H1 (cell line): Measurements from ENCODE around the gene WDR3. TPM values are rescaled to one million over a fixed set of nuclear protein-coding genes. Genes with fewer than 3 reads are reported as not detected.

Experiments
- CTCF ChIA-PET: fragments of 300-600 bp; sonication (Branson Sonifier 250); formaldehyde crosslinking; loops from one replicate; lab custom pipeline; 2021; ENCODE audit not compliant: partially characterized antibody; lab: Charles Lee
- POLR2A ChIA-PET: fragments of 300-600 bp; sonication (Branson Sonifier 250); formaldehyde crosslinking; loops from one replicate; lab custom pipeline; 2021; ENCODE audit warnings: inconsistent platforms; ENCODE audit not compliant: partially characterized antibody; lab: Charles Lee
- DNase-seq, 2 experiments: peaks; one replicate each; pipeline versions ENCODE4 v3.0.0 to v3.0.0-alpha.2; 2010 to 2022; ENCODE audit warnings: low spot score in 2 of 2, low read depth in 1 of 2, mixed read lengths in 1 of 2
- FAIRE-seq: peaks from 2 replicates; lab custom pipeline; 2011; peaks lifted over from hg19 to GRCh38; lab: Jason Lieb, UNC
- H2AFZ ChIP-seq: 2 replicates; pipeline ENCODE4 v1.8.1; 2012; ENCODE audit warnings: low read length, inconsistent platforms
- H2AK5ac ChIP-seq: 2 replicates; pipeline ENCODE4 v1.6.1; 2013; ENCODE audit warnings: low read depth, low read length
- H2BK120ac ChIP-seq: replicated peaks from 2 replicates; pipeline ENCODE3; 2013; ENCODE audit warnings: low read depth, low read length, inconsistent platforms
- H2BK12ac ChIP-seq: 2 replicates; pipeline ENCODE4 v1.6.1; 2013; ENCODE audit warnings: low read depth, low read length
- H2BK15ac ChIP-seq: 2 replicates; pipeline ENCODE4 v1.6.1; 2013; ENCODE audit warnings: low read length
- H2BK20ac ChIP-seq: 2 replicates; pipeline ENCODE4 v1.6.1; 2013; ENCODE audit warnings: low read length
- H2BK5ac ChIP-seq: 2 replicates; pipeline ENCODE4 v1.6.1; 2013; ENCODE audit warnings: low read depth, low read length
- H3K14ac ChIP-seq: 2 replicates; pipeline ENCODE4 v1.6.1; 2013; ENCODE audit warnings: inconsistent platforms; ENCODE audit not compliant: insufficient read length
- H3K18ac ChIP-seq: 2 replicates; pipeline ENCODE4 v1.6.1; 2013; ENCODE audit warnings: low read length; ENCODE audit errors: extremely low read depth
- H3K23ac ChIP-seq: 2 replicates; pipeline ENCODE4 v1.6.1; 2013; ENCODE audit warnings: inconsistent platforms; ENCODE audit not compliant: insufficient read length
- H3K23me2 ChIP-seq: 2 replicates; pipeline ENCODE4 v1.6.1; 2013; ENCODE audit warnings: low read depth, low read length
- H3K27ac ChIP-seq: 2 replicates; pipeline ENCODE4 v1.6.1; 2011; ENCODE audit warnings: low read depth, low read length, inconsistent platforms
- H3K27me3 ChIP-seq, 4 experiments: replicated peaks in 1 of 4; 1 replicate in 1 of 4; 2 replicates in 3 of 4; pipeline versions ENCODE4 v1.6.1 to v1.8.1; 2011 to 2013; ENCODE audit warnings: low read length in 3 of 4, mild to moderate bottlenecking in 3 of 4, inconsistent platforms in 2 of 4, mixed read lengths in 2 of 4, moderate library complexity in 1 of 4; ENCODE audit not compliant: control insufficient read depth in 3 of 4, insufficient read depth in 3 of 4; ENCODE audit errors: extremely low read depth in 1 of 4
- H3K36me3 ChIP-seq, 4 experiments: 2 replicates each; pipeline versions ENCODE4 v1.6.1 to v1.8.1; 2011 to 2013; ENCODE audit warnings: mild to moderate bottlenecking in 4 of 4, low read length in 3 of 4, moderate library complexity in 2 of 4, control low read depth in 1 of 4, inconsistent platforms in 1 of 4; ENCODE audit not compliant: insufficient read depth in 4 of 4, control insufficient read depth in 2 of 4
- H3K4ac ChIP-seq: replicated peaks from 2 replicates; pipeline ENCODE3; 2013; ENCODE audit warnings: low read length, low read depth, mixed read lengths, inconsistent platforms; ENCODE audit not compliant: insufficient read length
- H3K4me1 ChIP-seq, 4 experiments: replicated peaks in 1 of 4; 1 replicate in 1 of 4; 2 replicates in 3 of 4; pipeline versions ENCODE4 v1.6.1 to v1.8.1; 2011 to 2013; ENCODE audit warnings: low read length in 3 of 4, inconsistent platforms in 2 of 4, mixed read lengths in 1 of 4; ENCODE audit not compliant: insufficient read depth in 4 of 4, control insufficient read depth in 3 of 4
- H3K4me2 ChIP-seq, 2 experiments: 2 replicates each; pipeline versions ENCODE4 v1.6.1 to v1.8.1; 2011 to 2013; ENCODE audit warnings: low read depth in 2 of 2, low read length in 2 of 2, control low read depth in 1 of 2, inconsistent platforms in 1 of 2, mild to moderate bottlenecking in 1 of 2; ENCODE audit not compliant: insufficient read depth in 1 of 2
- H3K4me3 ChIP-seq, 4 experiments: fragments of 200-600, 300-600 bp in 1 of 4; sonication (generic), shearing (Covaris generic), sonication (Bioruptor Twin) in 1 of 4; 2 replicates each; pipeline versions ENCODE4 v1.5.1 to v1.8.1; 2011 to 2016; ENCODE audit warnings: low read length in 4 of 4, low read depth in 3 of 4, control low read depth in 2 of 4, inconsistent platforms in 2 of 4, mild to moderate bottlenecking in 2 of 4, mixed read lengths in 1 of 4, moderate library complexity in 1 of 4; ENCODE audit not compliant: insufficient read depth in 2 of 4; ENCODE audit errors: extremely low read depth in 1 of 4
- H3K56ac ChIP-seq: replicated peaks from 2 replicates; pipeline ENCODE3; 2013; ENCODE audit warnings: low read depth, mild to moderate bottlenecking, mixed read lengths, low read length, inconsistent platforms; ENCODE audit not compliant: insufficient read length
- H3K79me1 ChIP-seq: 2 replicates; pipeline ENCODE4 v1.6.1; 2013; ENCODE audit warnings: low read depth, low read length, control low read depth
- H3K79me2 ChIP-seq, 2 experiments: 2 replicates each; pipeline versions ENCODE4 v1.6.1 to v1.8.1; 2012 to 2013; ENCODE audit warnings: low read length in 2 of 2, mild to moderate bottlenecking in 2 of 2, inconsistent platforms in 1 of 2; ENCODE audit not compliant: insufficient read depth in 2 of 2, control insufficient read depth in 1 of 2
- H3K9ac ChIP-seq, 4 experiments: replicated peaks in 1 of 4; 1 replicate in 1 of 4; 2 replicates in 3 of 4; pipeline versions ENCODE4 v1.6.1 to v1.8.1; 2011 to 2013; ENCODE audit warnings: low read depth in 3 of 4, low read length in 3 of 4, control low read depth in 2 of 4, mild to moderate bottlenecking in 2 of 4, moderate library complexity in 2 of 4, inconsistent platforms in 1 of 4; ENCODE audit errors: extremely low read depth in 1 of 4
- H3K9me3 ChIP-seq, 2 experiments: 2 replicates each; pipeline versions ENCODE4 v1.6.1 to v1.8.1; 2012 to 2013; ENCODE audit warnings: mild to moderate bottlenecking in 2 of 2, moderate library complexity in 2 of 2, control low read depth in 1 of 2, inconsistent platforms in 1 of 2, low read depth in 1 of 2, low read length in 1 of 2, mixed read lengths in 1 of 2; ENCODE audit not compliant: insufficient read depth in 2 of 2
- H4K20me1 ChIP-seq, 2 experiments: replicated peaks in 1 of 2; 2 replicates each; pipeline versions ENCODE3 to v1.8.1; 2011 to 2013; ENCODE audit warnings: inconsistent platforms in 2 of 2, low read length in 2 of 2, mild to moderate bottlenecking in 1 of 2; ENCODE audit not compliant: insufficient read depth in 2 of 2, control insufficient read depth in 1 of 2
- H4K5ac ChIP-seq: 2 replicates; pipeline ENCODE4 v1.6.1; 2013; ENCODE audit warnings: low read length, low read depth, mixed read lengths, inconsistent platforms; ENCODE audit not compliant: insufficient read length
- H4K8ac ChIP-seq: 2 replicates; pipeline ENCODE4 v1.8.0; 2013; ENCODE audit warnings: mild to moderate bottlenecking, moderate library complexity, low read length, inconsistent platforms; ENCODE audit not compliant: insufficient read depth; ENCODE audit errors: extremely low read depth
- H4K91ac ChIP-seq: replicated peaks from 2 replicates; pipeline ENCODE3; 2013; ENCODE audit warnings: low read length, mixed read lengths, inconsistent platforms; ENCODE audit not compliant: insufficient read length
- CBX5 ChIP-seq: fragments of 300-800, 300-1000 bp; sonication (generic); IDR thresholded peaks from 2 replicates; pipeline ENCODE4 v1.7.1; 2016; ENCODE audit warnings: antibody characterized with exemption, low read length, low read depth
- CBX8 ChIP-seq: fragments of 300-800, 300-1000 bp; sonication (generic); IDR thresholded peaks from 2 replicates; pipeline ENCODE4 v1.7.1; 2016; ENCODE audit warnings: low read depth, low read length, borderline replicate concordance
- TAF1 ChIP-seq: IDR thresholded peaks from 2 replicates; pipeline ENCODE4 v1.6.1; 2011; ENCODE audit warnings: mild to moderate bottlenecking, low read depth, low read length
- TAF7 ChIP-seq: optimal IDR thresholded peaks from 2 replicates; pipeline ENCODE3; 2011; ENCODE audit warnings: low read depth, mild to moderate bottlenecking, inconsistent platforms, low read length, moderate library complexity, borderline replicate concordance
- WGBS, 2 experiments: shearing (Covaris generic) in 1 of 2; methylation state at CpG; one replicate each; pipeline versions ENCODE4 v1.1.6 to v1.1.7; 2013 to 2015; ENCODE audit warnings: low lambda C conversion rate in 2 of 2, mixed read lengths in 2 of 2, inconsistent platforms in 1 of 2, low coverage in 1 of 2, missing lambda C conversion rate in 1 of 2; ENCODE audit not compliant: insufficient replicate concordance in 2 of 2, insufficient coverage in 1 of 2, insufficient read length in 1 of 2; ENCODE audit errors: extremely low coverage in 1 of 2, missing lambda C conversion rate in 1 of 2; 5-methylcytosine and 5-hydroxymethylcytosine counted together
- polyA plus RNA-seq, 7 experiments: library from polyadenylated mRNA; depleted of rRNA in 3 of 7; stranded (reverse) in 5 of 7; unstranded in 2 of 7; fragments of >200 nt in 5 of 7; fragments of 200-250 nt in 2 of 7; gene quantifications; 1 replicate in 5 of 7; 2 replicates in 1 of 7; 4 replicates in 1 of 7; pipeline versions ENCODE4 v1.2.1 to v1.2.3, GENCODE V29; 2011 to 2013; ENCODE audit warnings: missing spikeins in 2 of 7, mixed read lengths in 2 of 7
- total RNA-seq: library from RNA; stranded (reverse); fragmentation: NEBNext Ultra II Directional; extraction: Animal tissue kit (Norgen Biotek cat#: 25700); gene quantifications from 2 replicates; pipeline ENCODE4 v1.2.1, GENCODE V29; 2021

The WDR3 gene
- total and polyA plus RNA-seq, 2 of the 8 experiments (the other 6 are each of a cell fraction or from before 2014, with no cell fraction given): 18.2 to 67.9 TPM

- Histone ChIP-seq H2AK5ac (no peak overlapping the region), H3K4me2 (peak overlapping the region; percentile 73 to 93), H3K4ac (no peak overlapping the region), H3K23ac (no peak overlapping the region), H2BK5ac (no peak overlapping the region), H3K18ac (no peak overlapping the region), H3K14ac (no peak overlapping the region), H3K27me3 (no peaks in the 10 kb centered on the region), H2AFZ (peak overlapping the region; percentile 93; the same call in 1 of the 2 replicates), H3K79me1 (peaks cover 11% of the 10 kb centered on the region), H2BK15ac (no peak overlapping the region), H2BK12ac (no peak overlapping the region), H3K23me2 (peaks cover 9% of the 10 kb centered on the region), H3K56ac (peak overlapping the region; percentile 24), H4K8ac (no peak overlapping the region), H3K27ac (no peak overlapping the region), H3K9ac (peak overlapping the region; percentile 58 to 92 (median 78); a peak in 6 of 7 replicates), H3K4me1 (peaks cover 0 to 8% (median 3%) of the 10 kb centered on the region in 4 experiments; a peak in 4 of 7 replicates), H3K4me3 (peak overlapping the region; percentile 86 to 98 (median 92)), H2BK120ac (no peak overlapping the region), H3K79me2 (peaks cover 25 to 78% of the 10 kb centered on the region in 2 experiments), H4K5ac (no peak overlapping the region), H4K91ac (no peak overlapping the region), H2BK20ac (no peak overlapping the region), H3K9me3 (no peaks in the 10 kb centered on the region), H4K20me1 (peaks cover 9 to 12% of the 10 kb centered on the region in 2 experiments), H3K36me3 (peaks cover 3 to 19% (median 4%) of the 10 kb centered on the region in 4 experiments; a peak in 7 of 8 replicates)
- no peak for TF ChIP-seq CBX8
- TF ChIP-seq TAF1: no peak
- TF ChIP-seq CBX5: no peak
- TF ChIP-seq TAF7: no peak
- FAIRE-seq (no peak), DNase-seq (no peak)
- ChIA-PET CTCF (no interaction called here), POLR2A (interaction anchor here (0.7 to 1.7 kb wide), 2 partner anchors 16 to 324 kb away, joined by 3 to 4 read pairs; no protein-coding TSS in a partner anchor)
- WGBS, 2 experiments: 11% methylated on average over 6 of the region's 6 CpGs; no CpG with 5 or more reads in 1 of the 2 experiments
Observed at GRCh38 chr1:117930484-117930883, 945 bp downstream of the WDR3 start.
